ENCODE data around the gene SHOX.

- TF ChIP-seq KAT2A (conservative IDR thresholded peaks at IDR 0.05; ENCODE audit: control insufficient read depth, low read depth, low read length) (no peak), MAX (IDR thresholded peaks at IDR 0.05; ENCODE audit: low read depth, low read length) (no peak), POLR2AphosphoS5 (IDR thresholded peaks at IDR 0.05; ENCODE audit: low read length) (no peak), POLR2A (IDR thresholded peaks at IDR 0.05; ENCODE audit: low read depth, low read length) (no peak), CTCF (IDR thresholded peaks at IDR 0.05 in 2 of 3, conservative IDR thresholded peaks at IDR 0.05 in 1 of 3; ENCODE audit: control insufficient read depth in 2 of 3, extremely low read depth in 1 of 3, insufficient read depth in 1 of 3, low read depth in 3 of 3, low read length in 3 of 3) (no peak), MXI1 (IDR thresholded peaks at IDR 0.05; ENCODE audit: low read depth, low read length) (no peak), KDM1A (IDR thresholded peaks at IDR 0.05; ENCODE audit: borderline replicate concordance) (no peak), ETV6 (conservative IDR thresholded peaks at IDR 0.05 in 1 of 2, IDR thresholded peaks at IDR 0.05 in 1 of 2; ENCODE audit: borderline replicate concordance in 1 of 2, low read depth in 1 of 2) (no peak), NFYA (IDR thresholded peaks at IDR 0.05; ENCODE audit: borderline replicate concordance, low read depth, low read length) (no peak), TCF3 (IDR thresholded peaks at IDR 0.05; ENCODE audit: borderline replicate concordance, insufficient read depth, low read depth, low read length) (no peak), BCL11A (IDR thresholded peaks at IDR 0.05; ENCODE audit: low read depth, low read length) (no peak), USF2 (IDR thresholded peaks at IDR 0.05; ENCODE audit: borderline replicate concordance, low read depth, low read length) (no peak), ESRRA (IDR thresholded peaks at IDR 0.05; ENCODE audit: low read length) (no peak), CBFB (IDR thresholded peaks at IDR 0.05; ENCODE audit: low read depth) (no peak)
Measured at GRCh38 chrX:689983-690382, 59.4 kb downstream of the SHOX start.

All from GM12878 (cell line).